B cell (primary cell): ENCODE results near the gene RPTOR. TPM values are rescaled to one million over a fixed set of nuclear protein-coding genes. Genes with fewer than 3 reads are reported as not detected.

ENCODE experiments used
- ATAC-seq: fragments of 200-7000 bp; cut with Tn5 transposase; one replicate; pipeline ENCODE4 v1.10.0; 2021; ENCODE audit warnings: low read depth, mild to moderate bottlenecking, moderate number of reproducible peaks, moderate library complexity
- CTCF ChIA-PET: fragments of 350-600 bp; sonication (Branson Sonifier 250); formaldehyde crosslinking; loops from one replicate; lab custom pipeline; 2021; ENCODE audit warnings: antibody characterized with exemption, inconsistent platforms; lab: Charles Lee
- POLR2A ChIA-PET: fragments of 350-600 bp; sonication (Branson Sonifier 250); formaldehyde crosslinking; loops from one replicate; lab custom pipeline; 2021; ENCODE audit warnings: antibody characterized with exemption; lab: Charles Lee
- DNase-seq: peaks from one replicate; pipeline ENCODE4 v3.0.0; 2013
- H2AFZ ChIP-seq: 2 replicates; pipeline ENCODE4 v1.6.1; 2012; ENCODE audit warnings: mild to moderate bottlenecking, low read depth, low read length; ENCODE audit not compliant: insufficient read depth, poor library complexity, severe bottlenecking
- H3K27ac ChIP-seq, 2 donors: 1 replicate in 1 of 2; 2 replicates in 1 of 2; pipeline ENCODE4 v1.5.1; 2012 to 2013; ENCODE audit warnings: low read length in 2 of 2, mild to moderate bottlenecking in 2 of 2, moderate library complexity in 1 of 2
- H3K27me3 ChIP-seq, 4 experiments: fragments of 200-600 bp in 1 of 4; sonication (generic) in 1 of 4; replicated peaks in 1 of 4; 1 replicate in 2 of 4; 2 replicates in 2 of 4; pipeline versions ENCODE4 v1.6.1 to v1.7.0; 2013 to 2016; ENCODE audit warnings: low read length in 3 of 4, mild to moderate bottlenecking in 2 of 4, mixed read lengths in 1 of 4, moderate library complexity in 1 of 4; ENCODE audit not compliant: insufficient read depth in 4 of 4, control insufficient read depth in 3 of 4; ENCODE audit errors: control extremely low read depth in 1 of 4
- H3K36me3 ChIP-seq, 2 experiments: replicated peaks in 1 of 2; 1 replicate in 1 of 2; 2 replicates in 1 of 2; pipeline versions ENCODE4 v1.6.1 to v1.7.1; 2013; ENCODE audit warnings: low read length in 1 of 2; ENCODE audit not compliant: insufficient read depth in 2 of 2, control insufficient read depth in 1 of 2; ENCODE audit errors: control extremely low read depth in 1 of 2, extremely low read depth in 1 of 2
- H3K4me1 ChIP-seq, 2 donors: fragments of 200-600 bp in 1 of 2; sonication (generic) in 1 of 2; 1 replicate in 1 of 2; 2 replicates in 1 of 2; pipeline versions ENCODE4 v1.5.1 to v1.6.1; 2013 to 2017; ENCODE audit warnings: low read length in 2 of 2; ENCODE audit not compliant: control insufficient read depth in 2 of 2, insufficient read depth in 2 of 2
- H3K4me2 ChIP-seq: replicated peaks from 2 replicates; pipeline ENCODE3; 2012; ENCODE audit warnings: mild to moderate bottlenecking, low read depth, low read length; ENCODE audit not compliant: poor library complexity, severe bottlenecking
- H3K4me3 ChIP-seq, 5 experiments: fragments of 200-600 bp in 1 of 5; sonication (generic) in 1 of 5; 1 replicate in 3 of 5; 2 replicates in 2 of 5; pipeline versions ENCODE4 v1.5.1 to v1.7.0; 2011 to 2016; ENCODE audit warnings: low read length in 4 of 5, mild to moderate bottlenecking in 4 of 5, low read depth in 2 of 5, control low read depth in 1 of 5, moderate library complexity in 1 of 5; ENCODE audit not compliant: insufficient read depth in 1 of 5; ENCODE audit errors: control extremely low read depth in 1 of 5, extremely low read depth in 1 of 5
- H3K79me2 ChIP-seq: fragments of 200-600 bp; sonication (generic); one replicate; pipeline ENCODE4 v1.6.0; 2016; ENCODE audit warnings: low read length; ENCODE audit not compliant: control insufficient read depth, insufficient read depth
- H3K9ac ChIP-seq: fragments of 200-600 bp; sonication (generic); 2 replicates; pipeline ENCODE4 v1.6.1; 2017; ENCODE audit warnings: mild to moderate bottlenecking, low read length, moderate library complexity
- H3K9me3 ChIP-seq, 3 donors: one replicate each; pipeline versions ENCODE4 v1.6.1 to v1.7.1; 2013; ENCODE audit warnings: low read length in 2 of 3; ENCODE audit not compliant: control insufficient read depth in 2 of 3, insufficient read depth in 1 of 3; ENCODE audit errors: control extremely low read depth in 1 of 3
- H4K20me1 ChIP-seq: 2 replicates; pipeline ENCODE4 v1.6.0; 2012; ENCODE audit warnings: mild to moderate bottlenecking, low read length; ENCODE audit not compliant: insufficient read depth, control insufficient read depth, poor library complexity, severe bottlenecking
- H3K27ac Mint-ChIP-seq: one replicate; pipeline ENCODE4 v1.8.0; 2021; ENCODE audit warnings: mixed read lengths
- H3K27me3 Mint-ChIP-seq: one replicate; pipeline ENCODE4 v1.8.0; 2021; ENCODE audit warnings: mixed read lengths
- H3K4me1 Mint-ChIP-seq: one replicate; pipeline ENCODE4 v1.8.0; 2021; ENCODE audit warnings: mixed read lengths
- H3K4me3 Mint-ChIP-seq: one replicate; pipeline ENCODE4 v1.8.0; 2021; ENCODE audit warnings: mixed read lengths
- H3K9me3 Mint-ChIP-seq: one replicate; pipeline ENCODE4 v1.8.0; 2022; ENCODE audit warnings: mixed read lengths; ENCODE audit not compliant: insufficient read depth
- EZH2 ChIP-seq: IDR thresholded peaks from 2 replicates; pipeline ENCODE4 v1.6.1; 2012; ENCODE audit warnings: borderline replicate concordance, low read depth, mild to moderate bottlenecking, moderate library complexity, low read length; ENCODE audit not compliant: insufficient read depth, poor library complexity, severe bottlenecking
- whole genome bisulfite sequencing: methylation state at CpG from one replicate; pipeline ENCODE4 v1.1.5; 2013; ENCODE audit warnings: missing lambda C conversion rate; ENCODE audit not compliant: insufficient coverage; 5-methylcytosine and 5-hydroxymethylcytosine counted together
- intact Hi-C: fragments of 100-400 bp; cut with micrococcal nuclease; formaldehyde crosslinking; loops from one replicate; pipeline ENCODE4 v1.10.0; 2022
- polyA plus RNA-seq: library from polyadenylated mRNA; depleted of rRNA; stranded (reverse); fragments of >200 nt; gene quantifications from 2 replicates; pipeline ENCODE4 v1.2.3, GENCODE V29; 2012
- total RNA-seq, 2 donors: library from RNA; stranded (reverse); fragments of 120-200 nt in 1 of 2; gene quantifications; 1 replicate in 1 of 2; 2 replicates in 1 of 2; pipeline versions ENCODE4 v1.2.3 to v1.2.4, GENCODE V29; 2013 to 2022
- TF ChIP-seq, protein P1 (sequence below): fragments of 200-600 bp; IDR thresholded peaks from one replicate; pipeline ENCODE4 v1.8.0; 2022; ENCODE audit warnings: antibody characterized with exemption, mild to moderate bottlenecking

The RPTOR gene
- total and polyA plus RNA-seq, 2 donors (not counting 1 experiment from before 2014, with no cell fraction given) = 13.4 to 58.8 TPM

DNA sequence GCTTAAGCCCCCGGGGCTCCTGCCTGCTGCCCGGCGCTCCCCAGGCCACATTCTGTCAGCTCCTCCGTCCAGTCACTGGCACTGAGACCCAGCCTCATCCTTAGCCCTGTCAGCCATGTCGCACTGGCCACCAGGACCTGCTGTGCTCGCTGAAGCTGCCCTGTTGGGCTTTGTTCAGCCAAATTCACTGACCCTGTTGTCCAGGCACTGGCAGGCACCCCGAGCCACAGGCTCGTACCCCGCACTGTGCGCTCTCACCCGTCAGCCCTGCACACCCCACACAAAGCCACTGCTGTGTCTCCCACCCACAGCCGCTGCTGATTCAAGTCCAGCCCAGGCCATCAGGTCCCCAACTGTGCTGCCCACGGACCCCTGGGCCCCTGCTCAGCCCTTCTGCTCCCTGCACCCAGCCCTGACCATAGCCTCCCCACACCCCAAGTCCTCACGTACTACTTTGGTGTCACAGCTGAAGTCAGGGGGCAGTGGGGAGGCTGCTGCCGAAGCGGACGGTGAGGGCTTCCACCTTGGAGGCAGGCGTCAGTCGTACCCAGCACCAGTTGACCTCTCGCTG lies 315.5 kb downstream of the RPTOR start:
- Mint-ChIP-seq H3K4me1 (peaks cover 4% of the 10 kb centered on the region), H3K27ac (no peak overlapping the region), H3K9me3 (no peaks in the 10 kb centered on the region), H3K4me3 (no peak overlapping the region), H3K27me3 (no peaks in the 10 kb centered on the region)
- ChIA-PET CTCF (interaction anchor here (0.8 kb wide), 1 partner anchor 17 kb away, joined by 3 read pairs; no protein-coding TSS in a partner anchor), POLR2A (no interaction called here)
- intact Hi-C loops = no loop called here
- no peak overlapping the region for H3K9ac ChIP-seq
- peaks cover 0 to 21% of the 10 kb centered on the region in 2 experiments for H3K36me3 ChIP-seq
- H3K4me1 ChIP-seq = peaks cover 0 to 4% of the 10 kb centered on the region in 2 donors
- TF ChIP-seq, protein P1, sequence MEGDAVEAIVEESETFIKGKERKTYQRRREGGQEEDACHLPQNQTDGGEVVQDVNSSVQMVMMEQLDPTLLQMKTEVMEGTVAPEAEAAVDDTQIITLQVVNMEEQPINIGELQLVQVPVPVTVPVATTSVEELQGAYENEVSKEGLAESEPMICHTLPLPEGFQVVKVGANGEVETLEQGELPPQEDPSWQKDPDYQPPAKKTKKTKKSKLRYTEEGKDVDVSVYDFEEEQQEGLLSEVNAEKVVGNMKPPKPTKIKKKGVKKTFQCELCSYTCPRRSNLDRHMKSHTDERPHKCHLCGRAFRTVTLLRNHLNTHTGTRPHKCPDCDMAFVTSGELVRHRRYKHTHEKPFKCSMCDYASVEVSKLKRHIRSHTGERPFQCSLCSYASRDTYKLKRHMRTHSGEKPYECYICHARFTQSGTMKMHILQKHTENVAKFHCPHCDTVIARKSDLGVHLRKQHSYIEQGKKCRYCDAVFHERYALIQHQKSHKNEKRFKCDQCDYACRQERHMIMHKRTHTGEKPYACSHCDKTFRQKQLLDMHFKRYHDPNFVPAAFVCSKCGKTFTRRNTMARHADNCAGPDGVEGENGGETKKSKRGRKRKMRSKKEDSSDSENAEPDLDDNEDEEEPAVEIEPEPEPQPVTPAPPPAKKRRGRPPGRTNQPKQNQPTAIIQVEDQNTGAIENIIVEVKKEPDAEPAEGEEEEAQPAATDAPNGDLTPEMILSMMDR = no peak
- TF ChIP-seq EZH2 = no peak
- ATAC-seq (no peak), DNase-seq (no peak)
- no peak overlapping the region for H3K4me2 ChIP-seq
- H3K27ac ChIP-seq = no peak overlapping the region
- WGBS = 96% methylated on average over 19 of the region's 20 CpGs
- H3K9me3 ChIP-seq = peaks cover 0 to 12% (median 0%) of the 10 kb centered on the region in 3 donors
- H3K4me3 ChIP-seq = no peak overlapping the region
- no peaks in the 10 kb centered on the region for H4K20me1 ChIP-seq
- H3K79me2 ChIP-seq = no peaks in the 10 kb centered on the region
- H3K27me3 ChIP-seq = no peaks in the 10 kb centered on the region
- H2AFZ ChIP-seq = no peak overlapping the region

DNA sequence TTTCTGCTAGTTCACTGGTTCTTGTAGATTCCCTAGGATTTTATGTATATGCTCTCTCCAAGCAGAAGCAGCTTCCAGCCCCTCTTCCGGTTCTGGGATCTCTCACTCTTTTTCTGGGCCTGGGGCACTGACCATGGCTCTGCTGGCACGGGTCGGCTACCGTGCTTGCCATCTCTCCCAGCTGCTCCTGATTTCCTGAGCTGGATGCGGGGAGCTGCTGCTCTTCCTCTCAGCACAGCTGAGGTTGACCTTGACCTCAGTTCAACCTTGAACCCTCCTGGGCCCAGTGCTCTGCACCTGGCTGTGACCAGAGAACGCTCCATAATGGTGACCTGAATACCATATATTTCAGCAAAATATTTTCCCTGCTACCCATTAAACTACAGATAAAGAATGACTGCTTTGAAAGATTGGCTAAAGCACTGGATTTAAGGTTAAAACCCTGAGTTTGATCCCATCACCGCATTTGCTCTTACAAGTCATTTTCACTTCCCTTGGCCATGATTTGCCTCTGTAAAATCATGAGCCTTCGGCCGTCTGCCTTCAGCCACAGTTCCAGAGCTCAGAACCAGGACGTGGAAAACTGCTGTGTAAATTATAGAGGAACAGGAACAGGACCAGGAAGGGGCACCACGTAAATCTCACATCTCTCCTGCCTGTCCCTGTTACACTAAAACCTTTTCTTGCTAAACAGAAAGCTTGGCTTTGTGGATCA lies 316.2 kb downstream of the RPTOR start:
- Histone ChIP-seq H3K79me2 (no peaks in the 10 kb centered on the region), H3K9me3 (peaks cover 0 to 12% (median 0%) of the 10 kb centered on the region in 3 donors), H3K36me3 (peaks cover 0 to 18% of the 10 kb centered on the region in 2 experiments), H3K4me1 (peaks cover 0 to 4% of the 10 kb centered on the region in 2 donors), H3K9ac (no peak overlapping the region), H2AFZ (no peak overlapping the region), H3K4me3 (no peak overlapping the region), H4K20me1 (no peaks in the 10 kb centered on the region), H3K27ac (no peak overlapping the region), H3K27me3 (no peaks in the 10 kb centered on the region), H3K4me2 (no peak overlapping the region)
- H3K9me3 Mint-ChIP-seq = no peaks in the 10 kb centered on the region
- no peak overlapping the region for H3K4me3 Mint-ChIP-seq
- intact Hi-C loops = no loop called here
- ATAC-seq (no peak), DNase-seq (no peak)
- 98% methylated on average over 5 of the region's 11 CpGs for WGBS
- CTCF ChIA-PET = interaction anchor here (0.8 to 1.0 kb wide), 2 partner anchors 17 to 121 kb away, joined by 3 read pairs; no protein-coding TSS in a partner anchor
- H3K27me3 Mint-ChIP-seq = no peaks in the 10 kb centered on the region
- no peak overlapping the region for H3K27ac Mint-ChIP-seq
- no peak for TF ChIP-seq EZH2
- TF ChIP-seq, protein P1 = no peak
- POLR2A ChIA-PET = no interaction called here
- H3K4me1 Mint-ChIP-seq = peaks cover 4% of the 10 kb centered on the region
